Measurements from ENCODE around the gene ST6GALNAC1.

The ST6GALNAC1 gene

GRCh38 chr17:76586741-76587487 lies 56.6 kb downstream of the ST6GALNAC1 start:
- no peak for DNase-seq (ENCODE audit: low read depth, low spot score)
- H3K4me3 ChIP-seq (ENCODE audit: low read length): no peak overlapping the region

GRCh38 chr17:76585649-76586593 lies 57.6 kb downstream of the ST6GALNAC1 start, which contains the start of gene ST6GALNAC2:
TSS of gene ST6GALNAC2 (minus strand) at chr17:76585860. CDS start at chr17:76585808, 52 bp downstream.
- no peak for DNase-seq (ENCODE audit: low read depth, low spot score)

GRCh38 chr17:76585033-76585648 lies 58.4 kb downstream of the ST6GALNAC1 start:
- H3K4me3 ChIP-seq (ENCODE audit: low read length): no peak overlapping the region
- no peak for DNase-seq (ENCODE audit: low read depth, low spot score)

More at GRCh38 chr17:76585649-76586593, 57.6 kb downstream of the ST6GALNAC1 start, which contains the start of gene ST6GALNAC2:
- no peak within 1 kb of the TSS for H3K4me3 ChIP-seq (ENCODE audit: low read length)

GRCh38 chr17:76584427-76585032 lies 59.0 kb downstream of the ST6GALNAC1 start:
- no peak overlapping the region for H3K4me3 ChIP-seq (ENCODE audit: low read length)
- no peak for DNase-seq (ENCODE audit: low read depth, low spot score)

GRCh38 chr17:76582660-76583059 lies 60.9 kb downstream of the ST6GALNAC1 start:
- DNase-seq (ENCODE audit: low read depth, low spot score): no peak
- no peak overlapping the region for H3K4me3 ChIP-seq (ENCODE audit: low read length)

GRCh38 chr17:76581515-76581914 lies 62.0 kb downstream of the ST6GALNAC1 start:
- DNase-seq (ENCODE audit: low read depth, low spot score): no peak
- H3K4me3 ChIP-seq (ENCODE audit: low read length): no peak overlapping the region

- DNase-seq (ENCODE audit: low read depth, low spot score): no peak
- H3K4me3 ChIP-seq (ENCODE audit: low read length): no peak overlapping the region
Measured at GRCh38 chr17:76579281-76579680, 64.3 kb downstream of the ST6GALNAC1 start.

GRCh38 chr17:76578376-76578775 lies 65.2 kb downstream of the ST6GALNAC1 start:
- no peak overlapping the region for H3K4me3 ChIP-seq (ENCODE audit: low read length)
- DNase-seq (ENCODE audit: low read depth, low spot score): no peak

- DNase-seq (ENCODE audit: low read depth, low spot score): no peak
- H3K4me3 ChIP-seq (ENCODE audit: low read length): no peak overlapping the region
Measured at GRCh38 chr17:76577876-76578275, 65.7 kb downstream of the ST6GALNAC1 start.

GRCh38 chr17:76576189-76576588 lies 67.4 kb downstream of the ST6GALNAC1 start:
- no peak overlapping the region for H3K4me3 ChIP-seq (ENCODE audit: low read length)
- DNase-seq (ENCODE audit: low read depth, low spot score): no peak

- H3K4me3 ChIP-seq (ENCODE audit: low read length): no peak overlapping the region
- DNase-seq (ENCODE audit: low read depth, low spot score): no peak
Measured at GRCh38 chr17:76575570-76575969, 68.0 kb downstream of the ST6GALNAC1 start.

Data from Jurkat, Clone E6-1 (cell line).